GM19463 (cell line): ENCODE data around the gene NUDT16L1.
A peak's percentile ranks its signal among the peaks of the same experiment; 100 is the strongest.

ENCODE experiments used
- ATAC-seq: cut with Tn5 transposase; IDR thresholded peaks from one replicate; pipeline ENCODE4 v1.9.1; 2021; ENCODE audit warnings: mild to moderate bottlenecking, moderate library complexity; ENCODE audit not compliant: unreplicated experiment

The NUDT16L1 gene

DNA sequence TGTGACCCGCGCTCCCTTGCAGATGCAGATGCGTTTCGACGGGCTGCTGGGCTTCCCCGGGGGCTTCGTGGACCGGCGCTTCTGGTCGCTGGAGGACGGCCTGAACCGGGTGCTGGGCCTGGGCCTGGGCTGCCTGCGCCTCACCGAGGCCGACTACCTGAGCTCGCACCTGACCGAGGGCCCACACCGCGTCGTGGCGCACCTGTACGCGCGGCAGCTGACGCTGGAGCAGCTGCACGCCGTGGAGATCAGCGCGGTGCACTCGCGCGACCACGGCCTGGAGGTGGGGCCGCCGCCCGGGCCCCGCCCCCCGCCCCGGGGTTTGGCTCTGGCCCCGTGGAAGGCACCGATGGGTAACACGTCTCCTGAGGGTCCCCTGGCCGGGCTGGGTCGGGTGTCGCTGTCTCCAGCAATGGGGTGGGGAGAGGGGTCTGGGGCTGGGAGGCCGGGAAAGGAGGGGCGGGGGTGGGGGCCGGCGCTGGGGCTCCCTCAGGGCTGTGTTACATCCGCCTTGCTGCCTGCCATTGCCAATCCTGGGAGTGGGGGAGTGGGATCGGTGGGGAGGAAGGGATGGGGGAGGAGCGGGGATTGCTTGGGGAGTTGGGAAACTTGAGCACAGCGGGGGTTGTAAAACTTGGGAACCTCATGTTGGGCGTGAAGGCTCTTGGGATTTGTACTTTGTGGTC lies 737 bp downstream of the NUDT16L1 start:
- ATAC-seq: peak; percentile 10

GRCh38 chr16:4694642-4695451 lies 1.5 kb downstream of the NUDT16L1 start:
- no peak for ATAC-seq

DNA sequence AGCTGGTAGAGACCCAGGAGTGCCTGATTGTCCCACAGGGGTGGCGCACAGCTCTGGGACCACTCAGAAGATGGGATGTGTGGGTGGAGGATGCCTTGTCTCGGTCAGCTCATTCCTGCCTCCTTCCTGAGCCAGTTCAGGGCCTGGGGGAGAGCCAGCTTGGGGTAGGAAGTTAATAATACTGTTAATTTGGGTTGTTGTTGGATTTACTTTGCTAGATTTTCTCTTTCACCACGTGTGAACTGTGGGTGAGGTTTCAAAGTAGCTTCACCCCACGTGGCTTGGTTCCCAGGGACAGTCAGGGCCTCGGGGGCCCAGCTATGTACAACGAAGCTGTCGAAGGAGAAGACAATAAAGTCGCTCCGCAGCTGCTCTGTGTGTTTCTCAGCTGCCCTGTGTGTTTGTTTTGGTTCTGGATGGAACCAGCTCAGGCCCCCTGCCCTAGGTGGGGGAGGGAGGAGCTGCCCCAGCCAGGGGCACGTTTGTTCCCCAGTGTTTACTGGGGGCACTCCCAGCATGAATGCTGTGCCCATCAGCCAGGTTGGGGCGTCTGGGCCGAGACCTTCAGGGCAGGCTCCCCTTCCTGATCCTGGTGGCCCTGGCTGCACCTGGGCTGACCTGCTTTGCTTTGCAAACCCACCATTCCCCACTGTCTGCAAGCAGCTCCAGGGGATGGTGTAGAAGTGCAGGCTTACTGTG lies 2.3 kb downstream of the NUDT16L1 start:
- ATAC-seq: no peak

DNA sequence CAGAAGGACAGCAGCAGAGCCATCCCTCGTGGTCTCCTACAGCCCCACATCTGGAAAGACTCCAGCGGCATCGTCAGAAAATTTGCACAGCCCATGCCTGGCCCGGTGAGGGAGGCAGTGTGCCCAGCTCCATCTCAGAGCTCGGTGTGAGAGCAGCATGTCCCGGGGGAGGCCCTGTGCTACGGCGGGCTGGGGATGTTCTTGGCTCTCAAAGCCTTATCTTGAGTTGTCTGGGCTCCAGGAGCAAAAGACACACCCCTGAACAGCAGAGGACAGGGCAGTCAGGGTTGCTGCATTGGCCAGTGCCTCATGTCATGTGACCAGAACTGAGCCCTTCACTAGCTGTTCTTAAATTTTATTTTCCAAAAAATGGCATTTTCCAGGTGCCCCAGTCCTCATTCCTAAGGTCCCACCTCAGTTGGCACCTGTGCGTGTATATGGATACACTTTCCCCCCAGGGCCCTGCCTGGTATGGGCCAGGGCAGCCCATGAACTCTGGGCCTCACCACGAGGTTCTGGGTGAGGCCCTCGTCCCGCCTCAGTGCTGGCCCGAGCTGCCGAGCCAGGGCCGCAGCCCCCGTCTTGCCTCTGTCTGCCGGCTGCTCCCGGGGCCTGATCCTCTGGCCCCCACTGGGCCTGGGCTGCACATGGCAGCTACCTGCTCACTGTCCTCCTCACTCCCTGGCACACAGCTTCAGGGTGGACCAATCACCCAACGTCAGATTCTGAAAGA lies 3.0 kb downstream of the NUDT16L1 start:
- no peak for ATAC-seq

DNA sequence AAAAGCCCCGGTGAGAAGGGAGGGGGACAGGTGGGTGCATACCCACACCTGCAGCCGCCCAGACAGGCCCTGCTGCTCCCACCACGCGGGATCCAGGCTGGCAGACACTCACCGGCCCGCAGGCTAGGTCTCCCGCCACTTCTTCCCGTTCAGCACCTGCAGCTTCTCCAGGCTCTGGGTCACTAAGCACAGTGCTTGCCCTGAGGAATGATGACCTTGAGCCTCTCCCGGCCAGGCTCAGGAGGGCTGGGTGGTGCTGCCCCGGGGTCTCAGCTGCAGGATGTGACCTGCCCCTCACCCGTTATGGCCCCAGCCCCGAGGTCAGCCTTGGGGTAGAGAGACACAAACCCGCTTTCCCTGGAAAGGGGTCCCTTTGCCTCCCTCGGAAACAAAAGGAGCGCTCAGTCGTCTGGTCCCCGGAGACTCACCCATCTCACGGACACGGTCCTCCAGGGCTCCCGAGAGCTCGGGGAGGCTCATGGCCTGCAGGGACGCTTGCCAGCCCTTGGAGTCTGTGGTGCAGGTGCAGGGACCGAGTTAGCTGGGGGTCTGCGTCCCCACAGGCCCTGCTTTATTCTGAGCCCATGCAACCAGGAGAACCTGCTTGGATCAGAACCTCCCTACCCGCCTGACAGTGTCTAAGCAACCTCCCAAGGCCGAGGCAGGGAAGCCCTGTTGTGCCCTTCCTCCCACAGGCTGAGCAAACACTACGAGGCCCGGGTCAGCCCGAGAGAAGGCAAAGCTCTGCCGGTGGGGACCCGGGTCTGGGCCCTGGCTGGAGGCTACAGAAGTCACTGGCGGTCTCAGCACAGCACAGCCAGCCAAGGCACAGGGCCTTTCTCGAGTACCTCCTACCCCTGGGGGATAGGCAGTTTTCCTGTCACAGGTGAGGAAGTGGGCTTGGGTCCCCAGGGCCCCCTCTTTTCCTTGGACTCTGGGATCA lies 3.8 kb downstream of the NUDT16L1 start:
- ATAC-seq: no peak

DNA sequence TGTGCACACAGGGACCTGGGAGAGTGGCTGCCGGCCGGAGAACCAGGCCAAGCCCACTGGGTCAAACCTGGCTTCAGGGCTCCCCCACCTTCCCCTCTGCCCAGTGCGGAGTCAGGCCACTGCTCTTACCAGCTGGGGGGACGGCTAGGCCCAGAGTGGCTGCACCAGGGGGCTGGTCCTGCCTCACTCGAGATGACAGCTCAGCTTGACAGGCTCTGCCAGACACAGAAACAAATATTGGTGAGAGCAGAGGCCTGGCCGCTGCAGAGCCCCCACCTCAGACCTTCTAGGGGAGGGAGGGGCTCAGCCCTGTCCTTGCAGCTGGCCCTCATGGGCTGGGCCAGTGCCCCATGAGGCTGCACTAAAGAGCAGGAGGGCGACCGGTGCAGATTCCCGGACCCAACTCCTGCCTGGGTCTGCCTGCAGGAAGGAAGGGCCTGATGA lies 4.5 kb downstream of the NUDT16L1 start:
- ATAC-seq: no peak

DNA sequence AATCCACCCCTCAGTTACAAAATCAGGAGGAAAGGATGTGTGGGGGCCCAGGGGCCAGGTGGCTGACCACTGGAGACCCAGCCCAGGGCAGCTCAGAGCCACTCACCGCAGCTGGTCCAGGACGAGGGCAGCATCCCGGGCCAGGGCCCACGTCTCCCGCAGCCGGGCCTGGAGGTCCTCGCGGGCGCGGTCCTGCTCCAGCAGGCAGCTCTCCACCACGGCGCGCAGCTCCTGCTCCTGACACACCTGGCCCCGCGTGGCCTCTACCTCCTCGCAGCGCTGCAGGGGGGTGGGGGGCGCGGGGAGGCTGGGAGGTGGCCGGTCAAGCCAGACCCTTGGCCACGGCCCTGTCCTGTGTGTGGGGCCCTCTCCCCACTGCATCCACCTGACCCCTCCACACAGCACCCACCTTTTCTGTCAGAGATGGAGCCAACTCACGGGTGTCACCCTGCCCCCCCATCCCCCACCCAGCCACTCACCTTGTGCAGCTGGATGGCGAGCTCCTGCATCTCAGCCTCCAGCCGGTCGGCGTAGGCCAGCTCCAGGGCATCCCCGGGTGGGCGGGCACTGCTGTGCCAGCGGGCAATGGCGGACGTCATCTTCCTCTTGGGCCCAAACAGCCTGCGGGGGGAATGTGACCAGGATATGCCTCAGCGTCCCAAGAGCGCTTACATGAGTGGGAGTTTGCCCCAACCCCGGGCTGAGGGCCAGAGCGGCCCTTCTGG lies 5.1 kb downstream of the NUDT16L1 start:
- ATAC-seq: no peak

- ATAC-seq: no peak
Measured at GRCh38 chr16:4699046-4699556, 5.7 kb downstream of the NUDT16L1 start.

DNA sequence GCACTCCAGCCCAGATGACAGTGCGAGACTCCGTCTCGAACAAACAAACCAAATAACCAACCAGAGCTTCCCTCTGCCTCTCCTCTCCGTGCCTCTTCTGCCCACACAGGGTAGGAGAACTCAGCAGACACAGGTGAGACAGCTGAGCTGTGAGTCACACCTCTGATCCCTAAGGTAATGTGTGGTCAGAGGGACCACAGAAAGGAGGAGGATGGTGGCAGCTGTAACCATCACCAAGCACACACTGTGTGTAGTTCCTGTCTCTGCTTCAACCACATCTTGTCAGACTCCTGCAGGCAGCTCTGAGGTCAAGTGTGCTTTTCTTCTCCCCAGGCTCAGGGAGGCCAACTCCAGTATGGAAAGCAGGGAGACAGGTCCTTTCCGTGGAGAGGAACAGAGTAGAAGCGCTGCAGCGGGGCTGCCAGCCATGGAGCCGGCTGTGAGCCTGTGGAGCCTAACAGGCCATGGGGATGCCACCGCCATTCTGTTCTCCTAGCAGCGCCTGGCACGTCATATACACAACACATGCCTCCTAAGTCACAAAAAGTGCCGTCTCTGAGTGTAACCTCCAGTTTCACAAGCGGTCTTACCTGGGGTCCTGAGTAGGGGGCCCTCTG lies 7.1 kb downstream of the NUDT16L1 start:
- no peak for ATAC-seq

- no peak for ATAC-seq
Measured at GRCh38 chr16:4700997-4701743, 7.8 kb downstream of the NUDT16L1 start.

- no peak for ATAC-seq
Measured at GRCh38 chr16:4701791-4702465, 8.6 kb downstream of the NUDT16L1 start.

GRCh38 chr16:4702466-4702808 lies 9.1 kb downstream of the NUDT16L1 start:
- no peak for ATAC-seq

DNA sequence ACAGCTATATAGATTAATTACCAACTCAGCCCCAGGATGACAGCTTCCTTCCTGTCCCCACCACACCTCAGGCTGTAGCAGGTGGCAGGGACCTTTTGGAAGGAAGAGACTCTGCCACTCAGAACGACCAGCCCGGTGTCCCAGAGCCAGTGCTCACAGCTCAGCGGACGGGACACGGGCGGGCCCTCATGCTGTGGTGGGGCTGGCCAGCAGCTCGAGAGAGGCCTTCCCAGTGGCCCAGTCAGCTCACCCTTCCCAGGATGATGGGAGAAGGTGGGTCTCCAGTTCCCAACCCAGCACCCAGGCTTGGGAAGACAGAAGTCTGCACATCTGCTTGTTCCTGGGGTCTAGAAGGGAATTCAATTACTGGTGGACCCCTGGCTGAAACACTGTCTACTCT lies 10.5 kb downstream of the NUDT16L1 start:
- no peak for ATAC-seq

GRCh38 chr16:4704491-4704890 lies 11.1 kb downstream of the NUDT16L1 start:
- no peak for ATAC-seq

GRCh38 chr16:4704913-4705312 lies 11.6 kb downstream of the NUDT16L1 start:
- ATAC-seq: no peak

GRCh38 chr16:4706871-4707270 lies 13.5 kb downstream of the NUDT16L1 start:
- no peak for ATAC-seq

GRCh38 chr16:4709481-4709880 lies 16.1 kb downstream of the NUDT16L1 start:
- no peak for ATAC-seq
